ENCODE results near the gene IGFBP7.

- TF ChIP-seq POLR2A (IDR thresholded peaks at IDR 0.05) (no peak), CTCF (IDR thresholded peaks at IDR 0.05) (no peak)
These were observed 58.7 kb downstream of the IGFBP7 start for GRCh38 chr4:57051524-57051923.

Data from right lobe of liver (tissue), 4 donors.